Lung (tissue), 12 donors: Measurements from ENCODE around the gene SLC1A7. TPM values are rescaled to one million over a fixed set of nuclear protein-coding genes. Genes with fewer than 3 reads are reported as not detected.

Experiments
- ATAC-seq: fragments of 200-7000 bp; cut with Tn5 transposase; one replicate; pipeline ENCODE4 v1.9.1; 2020; ENCODE audit warnings: moderate number of reproducible peaks; ENCODE audit not compliant: insufficient read depth, low FRiP score
- DNase-seq, 3 donors: peaks; one replicate each; pipeline ENCODE4 v3.0.0-alpha.2; 2013 to 2017
- H3K27ac ChIP-seq, 2 donors: one replicate each; pipeline ENCODE4 v1.5.1; 2013; ENCODE audit warnings: mild to moderate bottlenecking in 2 of 2, moderate library complexity in 2 of 2, control low read depth in 1 of 2, inconsistent platforms in 1 of 2, low read depth in 1 of 2, low read length in 1 of 2
- H3K27me3 ChIP-seq, 3 donors: one replicate each; pipeline ENCODE4 v1.5.1; 2013; ENCODE audit warnings: low read length in 2 of 3; ENCODE audit not compliant: control insufficient read depth in 3 of 3, insufficient read depth in 3 of 3
- H3K36me3 ChIP-seq, 4 donors: one replicate each; pipeline ENCODE4 v1.5.1; 2013; ENCODE audit warnings: low read length in 4 of 4, mild to moderate bottlenecking in 1 of 4, moderate library complexity in 1 of 4; ENCODE audit not compliant: control insufficient read depth in 4 of 4, insufficient read depth in 4 of 4
- H3K4me1 ChIP-seq, 5 donors: one replicate each; pipeline ENCODE4 v1.5.1; 2013; ENCODE audit warnings: low read length in 5 of 5, mild to moderate bottlenecking in 2 of 5, moderate library complexity in 1 of 5; ENCODE audit not compliant: control insufficient read depth in 5 of 5, insufficient read depth in 5 of 5
- H3K4me3 ChIP-seq: one replicate; pipeline ENCODE4 v1.5.1; 2013; ENCODE audit warnings: mild to moderate bottlenecking, control low read depth, moderate library complexity
- H3K9ac ChIP-seq, 2 donors: one replicate each; pipeline ENCODE4 v1.5.1; 2013; ENCODE audit warnings: low read length in 2 of 2, control low read depth in 1 of 2; ENCODE audit not compliant: insufficient read depth in 1 of 2
- H3K9me3 ChIP-seq, 4 donors: one replicate each; pipeline ENCODE4 v1.5.1; 2013; ENCODE audit warnings: low read length in 3 of 4, mild to moderate bottlenecking in 1 of 4, moderate library complexity in 1 of 4; ENCODE audit not compliant: control insufficient read depth in 4 of 4, insufficient read depth in 3 of 4
- CTCF ChIP-seq: IDR thresholded peaks from 2 replicates; pipeline ENCODE4 v1.5.1; 2012; ENCODE audit warnings: mild to moderate bottlenecking; ENCODE audit errors: control extremely low read depth, extremely low read depth
- WGBS, 2 donors: extraction: QIAGEN DNeasy Blood & Tissue Kit; methylation state at CpG; one replicate each; pipeline ENCODE4 v1.1.7; 2013; 5-methylcytosine and 5-hydroxymethylcytosine counted together
- polyA plus RNA-seq, 2 donors: library from polyadenylated mRNA; stranded (reverse); fragments of 200-250 nt; gene quantifications; one replicate each; pipeline ENCODE4 v1.2.1, GENCODE V29; 2013
- total RNA-seq, 2 donors: library from RNA; depleted of rRNA in 1 of 2; stranded (reverse); fragments of >200 nt in 1 of 2; gene quantifications; one replicate each; pipeline ENCODE4 v1.2.1, GENCODE V29; 2014 to 2021
- donor health status: control.
- donor health status: control.
- donor health status: Bipolar disorder and iron deficiency.
- donor health status: healthy.
- donor health status: DM: yes; HTN: yes; CAD: no.

SLC1A7 gene
- total and polyA plus RNA-seq, 4 donors: 0.14 to 0.81 (median 0.38) TPM

GRCh38 chr1:53160924-53161378 lies 18.5 kb upstream of the SLC1A7 start:
- TF ChIP-seq CTCF: no peak
- Histone ChIP-seq H3K4me3 (no peak overlapping the region), H3K36me3 (no peaks in the 10 kb centered on the region), H3K27me3 (no peaks in the 10 kb centered on the region), H3K4me1 (no peaks in the 10 kb centered on the region), H3K27ac (no peak overlapping the region), H3K9me3 (no peaks in the 10 kb centered on the region), H3K9ac (no peak overlapping the region)
- ATAC-seq (no peak), DNase-seq (no peak)
- 69 to 93% methylated on average over 2 of the region's 2 CpGs for WGBS, 2 donors

- no peak for TF ChIP-seq CTCF
- Histone ChIP-seq H3K27ac (no peak overlapping the region), H3K9ac (no peak overlapping the region), H3K4me3 (no peak overlapping the region), H3K36me3 (no peaks in the 10 kb centered on the region), H3K9me3 (no peaks in the 10 kb centered on the region), H3K27me3 (no peaks in the 10 kb centered on the region), H3K4me1 (no peaks in the 10 kb centered on the region)
- WGBS, 2 donors: 82 to 86% methylated on average over 1 of the region's 1 CpG
- ATAC-seq: no peak
- no peak for DNase-seq
Measured at GRCh38 chr1:53158900-53159299, 16.5 kb upstream of the SLC1A7 start.

- Histone ChIP-seq H3K27me3 (no peaks in the 10 kb centered on the region), H3K27ac (no peak overlapping the region), H3K4me1 (no peaks in the 10 kb centered on the region), H3K9ac (no peak overlapping the region), H3K9me3 (no peaks in the 10 kb centered on the region), H3K36me3 (no peaks in the 10 kb centered on the region), H3K4me3 (no peak overlapping the region)
- ATAC-seq (no peak), DNase-seq (no peak)
- WGBS, 2 donors: 53 to 58% methylated on average over 3 of the region's 3 CpGs
- TF ChIP-seq CTCF: no peak
Measured at GRCh38 chr1:53156783-53157182, 14.3 kb upstream of the SLC1A7 start.

GRCh38 chr1:53155945-53156344 lies 13.5 kb upstream of the SLC1A7 start:
- ATAC-seq (no peak), DNase-seq (no peak)
- Histone ChIP-seq H3K36me3 (no peaks in the 10 kb centered on the region), H3K9ac (no peak overlapping the region), H3K27ac (no peak overlapping the region), H3K27me3 (no peaks in the 10 kb centered on the region), H3K4me3 (no peak overlapping the region), H3K9me3 (no peaks in the 10 kb centered on the region), H3K4me1 (no peaks in the 10 kb centered on the region)
- WGBS, 2 donors: 88 to 96% methylated on average over 7 of the region's 7 CpGs
- TF ChIP-seq CTCF: no peak
